Right lung (tissue), 5 donors: ENCODE data around the gene MMGT1. TPM values are rescaled to one million over a fixed set of nuclear protein-coding genes. Genes with fewer than 3 reads are reported as not detected.
"Not testable (repeated sequence)": the region's sequence is repeated elsewhere in the genome, so short reads cannot be mapped to it uniquely, and the experiment has no call there.

ENCODE experiments used
- DNase-seq, 2 donors: peaks; one replicate each; pipeline ENCODE4 v3.0.0-alpha.2; 2013
- polyA plus RNA-seq, 5 donors: library from polyadenylated mRNA; unstranded; fragments of 120-200 nt; gene quantifications; one replicate each; pipeline versions ENCODE4 v1.2.1 to v1.2.3, GENCODE V29; 2013; ENCODE audit warnings: inconsistent platforms in 1 of 5, low replicate concordance in 1 of 5; ENCODE audit not compliant: insufficient read length in 5 of 5, insufficient read depth in 1 of 5

Gene MMGT1
- polyA plus RNA-seq, 5 donors, result 25.2 to 30.8 (median 28.4) TPM

DNA sequence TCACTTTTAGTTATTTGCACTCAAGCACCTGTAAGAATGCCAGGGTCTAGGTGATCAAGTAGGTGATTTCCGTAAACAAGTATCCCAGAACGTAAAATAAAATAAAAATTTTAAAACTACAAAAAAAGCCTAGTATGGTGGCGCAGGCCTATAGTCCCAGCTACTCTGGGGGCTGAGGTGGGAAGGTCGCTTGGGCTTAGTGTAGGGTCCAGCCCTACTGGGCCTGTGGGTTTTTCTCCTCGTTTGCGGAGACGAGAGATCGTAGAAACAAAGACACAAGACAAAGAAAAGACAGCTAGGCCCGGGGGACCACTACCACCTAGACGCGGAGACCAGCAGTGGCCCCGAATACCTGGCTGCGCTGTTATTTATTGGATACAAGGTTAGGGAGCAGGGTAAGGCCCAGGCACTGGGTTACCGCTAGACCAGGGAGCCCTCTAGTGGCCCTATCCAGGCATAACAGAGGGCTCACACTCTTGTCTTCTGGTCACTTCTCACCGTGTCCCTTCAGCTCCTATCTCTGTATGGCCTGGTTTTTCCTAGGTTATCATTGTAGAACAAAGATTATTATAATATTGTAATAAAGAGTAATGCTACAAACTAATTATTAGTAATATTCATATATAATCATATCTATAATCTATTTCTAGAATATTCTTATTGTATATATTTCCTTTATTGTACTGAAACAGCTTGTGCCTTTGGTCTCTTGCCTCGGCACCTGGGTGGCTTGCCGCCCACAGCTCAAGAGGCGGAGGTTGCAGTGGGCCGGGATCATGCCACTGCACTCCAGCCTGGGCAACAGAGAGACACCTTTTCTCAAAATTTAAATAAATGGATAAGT is 41.9 kb downstream of the MMGT1 start:
- DNase-seq, result peak in 1 of 2 donors; percentile 13

DNA sequence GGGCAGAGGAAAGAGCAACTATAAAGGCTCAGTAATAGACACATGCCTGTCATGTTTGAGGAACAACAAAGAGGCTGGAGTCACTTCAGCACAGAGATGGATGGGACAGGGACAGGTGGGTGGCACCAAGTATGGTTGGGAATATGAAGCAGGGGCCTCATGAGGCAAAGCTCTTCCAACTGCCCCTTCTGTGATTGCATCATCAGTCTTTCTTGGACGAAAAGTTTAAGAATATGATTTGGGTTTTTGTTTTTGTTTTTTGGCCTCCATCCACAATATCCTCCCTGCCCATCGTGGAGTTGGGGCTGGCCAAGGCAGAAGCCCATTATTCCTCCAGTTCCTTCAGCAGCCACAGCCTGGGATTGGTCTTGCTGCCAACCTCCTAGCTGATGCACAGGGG is 45.9 kb downstream of the MMGT1 start:
- DNase-seq, result no peak

- no peak for DNase-seq
These were observed 50.4 kb downstream of the MMGT1 start for GRCh38 chrX:135923353-135923752.

DNA sequence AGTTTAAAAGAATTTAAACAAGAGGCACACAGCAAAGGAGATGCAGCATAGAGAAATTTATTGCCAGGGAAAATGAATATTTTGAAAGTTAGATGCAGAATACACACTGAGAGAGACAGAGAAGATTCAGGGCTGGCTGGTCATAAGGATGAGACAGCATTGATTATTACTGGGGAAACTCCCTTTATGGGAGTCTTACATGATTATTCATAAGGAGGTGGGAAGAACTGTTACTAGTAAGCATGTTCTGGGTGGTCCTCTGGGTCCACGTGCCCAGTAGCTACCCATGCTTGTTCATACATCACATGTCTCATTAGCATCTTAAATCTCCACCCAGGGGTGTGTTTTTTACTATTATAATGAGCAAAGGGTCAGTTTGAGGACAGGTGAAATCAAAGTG is 53.3 kb downstream of the MMGT1 start:
- DNase-seq, result not testable (repeated sequence)

GRCh38 chrX:135914404-135914803 is 59.4 kb downstream of the MMGT1 start:
- no peak for DNase-seq

Other genes starting within 250 kb of the MMGT1 start
- 10 to 100 TPM in 3 of 5 donors, not detected in 2; 16.7 to 25.1 (median 17.0) TPM for gene CT45A3, start 205.8 kb downstream of the MMGT1 start, polyA plus RNA-seq
- 10 to 100 TPM; 35.8 to 48.3 (median 44.7) TPM for gene CT45A5, start 188.5 kb downstream of the MMGT1 start, polyA plus RNA-seq
- 1 to 10 TPM in 1 of 5 donors, not detected in 4; 5.0 TPM for gene CT45A6, start 171.2 kb downstream of the MMGT1 start, polyA plus RNA-seq
- gene CT45A2, start 154.0 kb downstream of the MMGT1 start, polyA plus RNA-seq, result 10 to 100 TPM in 2 of 5 donors, 1 to 10 TPM in 1, under 1 TPM in 1, not detected in 1; 0.45 to 17.7 (median 6.8) TPM
- gene CT45A7, start 136.7 kb downstream of the MMGT1 start, polyA plus RNA-seq, result not detected
- not detected for gene CT45A8, start 119.5 kb downstream of the MMGT1 start, polyA plus RNA-seq
- not detected for gene CT45A9, start 102.2 kb downstream of the MMGT1 start, polyA plus RNA-seq
- gene CT45A10, start 80.5 kb downstream of the MMGT1 start, polyA plus RNA-seq, result 10 to 100 TPM in 3 of 5 donors, 1 to 10 TPM in 2; 4.4 to 18.8 (median 14.2) TPM
- under 1 TPM in 2 of 5 donors, not detected in 3; 0.04 TPM for gene SAGE1, start 80.3 kb downstream of the MMGT1 start, polyA plus RNA-seq
- gene SLC9A6, start 11.4 kb upstream of the MMGT1 start, polyA plus RNA-seq, result 10 to 100 TPM; 16.9 to 25.1 (median 22.3) TPM
- gene FHL1, start 173.5 kb upstream of the MMGT1 start, polyA plus RNA-seq, result 100 to 1,000 TPM; 253 to 309 (median 268) TPM